HepG2 (cell line): Measurements from ENCODE around the gene SLC7A11.

Experiments used
- CEBPG ChIP-seq: IDR thresholded peaks from 2 replicates; pipeline ENCODE4 v1.6.1; 2016
- CTCF ChIP-seq: sonication (generic); formaldehyde crosslinking; IDR thresholded peaks from 2 replicates; pipeline ENCODE4 v1.5.0; 2020; ENCODE audit warnings: mild to moderate bottlenecking, missing genetic modification reagents, moderate library complexity
- EZH2 ChIP-seq: conservative IDR thresholded peaks from 2 replicates; pipeline ENCODE4 v1.6.1; 2012; ENCODE audit warnings: mild to moderate bottlenecking, low read depth, low read length, moderate library complexity
- MXI1 ChIP-seq: IDR thresholded peaks from 3 replicates; pipeline ENCODE4 v1.6.1; 2012; ENCODE audit warnings: low read depth, low read length, inconsistent platforms, borderline replicate concordance
- SMAD1 ChIP-seq: sonication (generic); formaldehyde crosslinking; IDR thresholded peaks from 2 replicates; pipeline ENCODE4 v1.4.0; 2020; ENCODE audit warnings: missing genetic modification reagents, low read depth, mild to moderate bottlenecking, borderline replicate concordance
- TRIM22 ChIP-seq: fragments of 450-650 bp; IDR thresholded peaks from 2 replicates; pipeline ENCODE4 v1.6.1; 2017
- ZBTB33 ChIP-seq: sonication (generic); formaldehyde crosslinking; IDR thresholded peaks from 2 replicates; pipeline ENCODE4 v1.4.0; 2020; ENCODE audit warnings: missing genetic modification reagents
- ZFP37 ChIP-seq: sonication (generic); formaldehyde crosslinking; IDR thresholded peaks from 2 replicates; pipeline ENCODE4 v1.4.0; 2020; ENCODE audit warnings: missing genetic modification reagents, borderline replicate concordance
- ZNF10 ChIP-seq: sonication (generic); formaldehyde crosslinking; IDR thresholded peaks from 2 replicates; pipeline ENCODE4 v1.4.0; 2020; ENCODE audit warnings: mild to moderate bottlenecking, low read depth, missing genetic modification reagents, borderline replicate concordance
- ZNF570 ChIP-seq: sonication (generic); formaldehyde crosslinking; IDR thresholded peaks from 2 replicates; pipeline ENCODE4 v1.4.0; 2020; ENCODE audit warnings: mild to moderate bottlenecking, missing genetic modification reagents, borderline replicate concordance
- ZNF572 ChIP-seq: sonication (generic); formaldehyde crosslinking; IDR thresholded peaks from 2 replicates; pipeline ENCODE4 v1.5.1; 2020; ENCODE audit warnings: mild to moderate bottlenecking, missing genetic modification reagents
- ZSCAN31 ChIP-seq: sonication (generic); formaldehyde crosslinking; IDR thresholded peaks from 2 replicates; pipeline ENCODE4 v1.5.0; 2020; ENCODE audit warnings: low read depth, mild to moderate bottlenecking, missing genetic modification reagents

- TF ChIP-seq MXI1 (no peak), SMAD1 (CRISPR knock-in tag) (no peak), ZNF572 (CRISPR knock-in tag) (no peak), CEBPG (no peak), ZSCAN31 (CRISPR knock-in tag) (no peak), ZFP37 (CRISPR knock-in tag) (no peak), CTCF (CRISPR knock-in tag) (no peak), ZBTB33 (CRISPR knock-in tag) (no peak), ZNF10 (CRISPR knock-in tag) (no peak), ZNF570 (CRISPR knock-in tag) (no peak), TRIM22 (no peak), EZH2 (no peak)
Observed at GRCh38 chr4:138162259-138162658, 79.9 kb downstream of the SLC7A11 start.
